OCI-LY3 (cell line): ENCODE data around the gene RPS6KA5.

Experiments used
- H2AFZ ChIP-seq: fragments of 200-600, 300-600 bp; shearing (Covaris generic); 2 replicates; pipeline ENCODE4 v1.6.0; 2014; ENCODE audit warnings: antibody characterized with exemption, low read depth, low read length
- H3K27ac ChIP-seq: fragments of 200-600, 300-600 bp; sonication (generic); 2 replicates; pipeline ENCODE4 v1.5.1; 2014; ENCODE audit warnings: mild to moderate bottlenecking, low read length, moderate library complexity, mixed read lengths
- H3K27me3 ChIP-seq: fragments of 200-600, 300-600 bp; sonication (generic); 2 replicates; pipeline ENCODE4 v1.6.1; 2014; ENCODE audit warnings: low read depth, low read length, mixed read lengths
- H3K36me3 ChIP-seq: fragments of 200-600, 300-600 bp; sonication (generic); replicated peaks from 2 replicates; pipeline ENCODE3; 2014; ENCODE audit warnings: low read depth, low read length, mixed read lengths
- H3K4me1 ChIP-seq: fragments of 300-600, 200-600 bp; sonication (generic); 2 replicates; pipeline ENCODE4 v1.6.1; 2014; ENCODE audit warnings: low read length, mixed read lengths
- H3K4me2 ChIP-seq: fragments of 200-600, 300-600 bp; sonication (generic); 2 replicates; pipeline ENCODE4 v1.6.1; 2014; ENCODE audit warnings: low read length, mixed read lengths
- H3K4me3 ChIP-seq: fragments of 300-600, 200-600 bp; sonication (generic); 2 replicates; pipeline ENCODE4 v1.5.1; 2014; ENCODE audit warnings: antibody characterized with exemption, mild to moderate bottlenecking, low read length, moderate library complexity
- H3K79me2 ChIP-seq: fragments of 300-600, 200-600 bp; shearing (Covaris generic); 2 replicates; pipeline ENCODE4 v1.6.1; 2014; ENCODE audit warnings: mild to moderate bottlenecking, low read length, mixed read lengths
- H3K9ac ChIP-seq: fragments of 300-600, 200-600 bp; shearing (Covaris generic); 2 replicates; pipeline ENCODE4 v1.6.0; 2014; ENCODE audit warnings: mild to moderate bottlenecking, low read length, moderate library complexity
- H3K9me3 ChIP-seq: fragments of 200-600, 300-600 bp; shearing (Covaris generic); 2 replicates; pipeline ENCODE4 v1.6.1; 2014; ENCODE audit warnings: low read length, mixed read lengths; ENCODE audit not compliant: insufficient read depth
- H4K20me1 ChIP-seq: fragments of 200-600, 300-600 bp; sonication (generic); 2 replicates; pipeline ENCODE4 v1.6.1; 2016; ENCODE audit warnings: low read length, mixed read lengths; ENCODE audit not compliant: insufficient read depth
- CTCF ChIP-seq: fragments of 200-600, 300-600 bp; sonication (generic); IDR thresholded peaks from 2 replicates; pipeline ENCODE4 v1.5.1; 2014; ENCODE audit warnings: antibody characterized with exemption, low read length, low read depth
- EZH2phosphoT487 ChIP-seq: fragments of 200-600 bp; shearing (Covaris generic); IDR thresholded peaks from 2 replicates; pipeline ENCODE4 v1.6.1; 2018; ENCODE audit warnings: antibody characterized with exemption, mixed run types, low read depth

Gene RPS6KA5

GRCh38 chr14:91084516-91084915, 24.1 kb upstream of the RPS6KA5 start:
- H2AFZ ChIP-seq = no peak overlapping the region
- no peaks in the 10 kb centered on the region for H4K20me1 ChIP-seq
- H3K27me3 ChIP-seq = no peaks in the 10 kb centered on the region
- H3K9ac ChIP-seq = no peak overlapping the region
- H3K4me2 ChIP-seq = no peak overlapping the region
- no peaks in the 10 kb centered on the region for H3K36me3 ChIP-seq
- no peaks in the 10 kb centered on the region for H3K9me3 ChIP-seq
- TF ChIP-seq EZH2phosphoT487 = no peak
- no peak for TF ChIP-seq CTCF
- H3K27ac ChIP-seq = no peak overlapping the region
- peaks cover 7% of the 10 kb centered on the region; the same call in 1 of the 2 replicates for H3K4me1 ChIP-seq
- H3K4me3 ChIP-seq = no peak overlapping the region
- H3K79me2 ChIP-seq = no peaks in the 10 kb centered on the region

- TF ChIP-seq CTCF (no peak), EZH2phosphoT487 (no peak)
- H4K20me1 ChIP-seq = no peaks in the 10 kb centered on the region
These were observed 21.8 kb upstream of the RPS6KA5 start for GRCh38 chr14:91082282-91082681.

GRCh38 chr14:91080071-91080470, 19.6 kb upstream of the RPS6KA5 start:
- H3K36me3 ChIP-seq = no peaks in the 10 kb centered on the region
- H3K4me1 ChIP-seq = no peaks in the 10 kb centered on the region
- no peak overlapping the region for H3K27ac ChIP-seq
- H3K4me3 ChIP-seq = no peak overlapping the region
- no peak overlapping the region for H3K9ac ChIP-seq
- H3K9me3 ChIP-seq = no peaks in the 10 kb centered on the region
- TF ChIP-seq CTCF (no peak), EZH2phosphoT487 (no peak)
- H2AFZ ChIP-seq = no peak overlapping the region
- H3K27me3 ChIP-seq = no peaks in the 10 kb centered on the region
- no peaks in the 10 kb centered on the region for H3K79me2 ChIP-seq
- H4K20me1 ChIP-seq = no peaks in the 10 kb centered on the region
- H3K4me2 ChIP-seq = no peak overlapping the region

More at GRCh38 chr14:91082282-91082681, 21.8 kb upstream of the RPS6KA5 start:
- no peak overlapping the region for H2AFZ ChIP-seq
- H3K79me2 ChIP-seq = no peaks in the 10 kb centered on the region
- H3K4me2 ChIP-seq = no peak overlapping the region
- no peaks in the 10 kb centered on the region for H3K27me3 ChIP-seq
- H3K27ac ChIP-seq = no peak overlapping the region
- H3K9me3 ChIP-seq = no peaks in the 10 kb centered on the region
- no peaks in the 10 kb centered on the region for H3K36me3 ChIP-seq
- no peak overlapping the region for H3K9ac ChIP-seq
- no peaks in the 10 kb centered on the region for H3K4me1 ChIP-seq
- no peak overlapping the region for H3K4me3 ChIP-seq

- Histone ChIP-seq H3K36me3 (no peaks in the 10 kb centered on the region), H4K20me1 (no peaks in the 10 kb centered on the region), H3K4me1 (no peaks in the 10 kb centered on the region), H3K27me3 (no peaks in the 10 kb centered on the region), H3K79me2 (no peaks in the 10 kb centered on the region), H2AFZ (no peak overlapping the region), H3K4me2 (no peak overlapping the region), H3K9ac (no peak overlapping the region), H3K9me3 (no peaks in the 10 kb centered on the region), H3K4me3 (no peak overlapping the region), H3K27ac (no peak overlapping the region)
- no peak for TF ChIP-seq EZH2phosphoT487
- no peak for TF ChIP-seq CTCF
These were observed 17.8 kb upstream of the RPS6KA5 start for GRCh38 chr14:91078095-91078737.
